ENCODE data around the gene NRXN3. TPM values are rescaled to one million over a fixed set of nuclear protein-coding genes. Genes with fewer than 3 reads are reported as not detected.
"Not testable (repeated sequence)": the region's sequence is repeated elsewhere in the genome, so short reads cannot be mapped to it uniquely, and the experiment has no call there.

The NRXN3 gene
- total RNA-seq, 1 donor from 2014 or later = not detected

GRCh38 chr14:79764323-79764722, 1594.2 kb downstream of the NRXN3 start:
- intact Hi-C loops (cut with micrococcal nuclease) = no loop called here

- intact Hi-C loops (cut with micrococcal nuclease) = no loop called here
Measured at GRCh38 chr14:79766511-79766910, 1596.3 kb downstream of the NRXN3 start.

DNA sequence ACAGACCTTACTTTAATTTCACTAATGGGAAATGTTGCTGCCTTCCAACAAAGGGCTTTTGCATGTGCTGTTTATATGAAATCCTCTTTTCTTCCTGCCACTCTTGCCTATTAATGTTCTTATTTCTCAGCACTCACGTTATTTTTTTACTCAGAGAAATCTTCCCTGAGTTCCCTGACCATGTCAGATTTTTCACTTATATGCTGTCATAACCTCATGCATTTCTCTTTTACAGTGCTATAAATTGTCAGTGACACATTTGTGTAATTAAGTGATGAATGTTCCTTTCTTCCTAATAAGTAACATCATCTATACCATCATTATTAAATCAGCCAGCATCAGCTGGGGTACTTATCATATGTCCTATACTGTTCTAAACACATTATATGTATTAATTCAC, 1597.1 kb downstream of the NRXN3 start:
- intact Hi-C loops (cut with micrococcal nuclease) = no loop called here

GRCh38 chr14:79767721-79768120, 1597.5 kb downstream of the NRXN3 start:
- intact Hi-C loops (cut with micrococcal nuclease) = not testable (repeated sequence)

GRCh38 chr14:79781882-79782281, 1611.7 kb downstream of the NRXN3 start:
- intact Hi-C loops (cut with micrococcal nuclease) = no loop called here

GRCh38 chr14:79783041-79783440, 1612.9 kb downstream of the NRXN3 start:
- intact Hi-C loops (cut with micrococcal nuclease) = no loop called here

DNA sequence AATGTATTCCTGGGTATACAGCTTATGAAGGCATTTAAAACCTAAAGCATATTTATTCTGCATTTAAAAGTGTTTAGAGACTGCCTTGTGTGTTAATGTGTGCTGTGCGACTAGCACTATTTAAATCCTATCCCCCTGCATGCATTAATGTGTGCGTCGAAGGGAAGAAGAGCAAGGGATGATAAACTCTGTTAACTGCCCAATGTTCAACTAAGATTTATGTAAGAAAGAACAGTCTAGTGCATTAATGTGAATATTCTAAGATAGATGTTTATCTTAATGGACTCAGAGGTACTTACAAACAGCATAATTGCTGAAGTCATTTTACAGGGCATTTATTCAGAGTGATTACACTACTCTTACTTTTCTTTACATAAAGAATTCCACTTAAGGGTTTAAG, 1616.3 kb downstream of the NRXN3 start:
- intact Hi-C loops (cut with micrococcal nuclease) = no loop called here

DNA sequence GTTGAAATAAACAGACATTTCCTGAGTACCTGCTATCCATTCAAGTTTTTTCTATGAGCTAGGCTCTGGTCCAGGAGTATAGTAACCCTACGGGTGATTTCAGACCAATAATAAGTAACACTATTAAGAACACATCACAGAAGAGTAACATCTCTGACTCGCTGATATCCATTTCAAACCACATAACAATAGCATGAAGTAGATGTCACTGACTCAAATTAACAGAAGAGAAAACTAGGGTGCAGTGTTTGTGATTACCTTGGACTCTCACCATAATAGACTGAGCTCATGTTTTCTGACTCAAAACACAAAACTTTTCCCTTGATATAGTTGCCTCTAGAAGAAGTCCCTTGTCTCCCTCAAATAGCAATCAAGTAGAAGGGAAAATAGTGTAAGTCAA, 1618.2 kb downstream of the NRXN3 start:
- intact Hi-C loops (cut with micrococcal nuclease) = no loop called here

GRCh38 chr14:79791055-79791732, 1621.0 kb downstream of the NRXN3 start:
- intact Hi-C loops (cut with micrococcal nuclease) = no loop called here

- intact Hi-C loops (cut with micrococcal nuclease) = no loop called here
Measured at GRCh38 chr14:79802093-79802492, 1631.9 kb downstream of the NRXN3 start.

- intact Hi-C loops (cut with micrococcal nuclease) = no loop called here
Measured at GRCh38 chr14:79805636-79806035, 1635.5 kb downstream of the NRXN3 start.

DNA sequence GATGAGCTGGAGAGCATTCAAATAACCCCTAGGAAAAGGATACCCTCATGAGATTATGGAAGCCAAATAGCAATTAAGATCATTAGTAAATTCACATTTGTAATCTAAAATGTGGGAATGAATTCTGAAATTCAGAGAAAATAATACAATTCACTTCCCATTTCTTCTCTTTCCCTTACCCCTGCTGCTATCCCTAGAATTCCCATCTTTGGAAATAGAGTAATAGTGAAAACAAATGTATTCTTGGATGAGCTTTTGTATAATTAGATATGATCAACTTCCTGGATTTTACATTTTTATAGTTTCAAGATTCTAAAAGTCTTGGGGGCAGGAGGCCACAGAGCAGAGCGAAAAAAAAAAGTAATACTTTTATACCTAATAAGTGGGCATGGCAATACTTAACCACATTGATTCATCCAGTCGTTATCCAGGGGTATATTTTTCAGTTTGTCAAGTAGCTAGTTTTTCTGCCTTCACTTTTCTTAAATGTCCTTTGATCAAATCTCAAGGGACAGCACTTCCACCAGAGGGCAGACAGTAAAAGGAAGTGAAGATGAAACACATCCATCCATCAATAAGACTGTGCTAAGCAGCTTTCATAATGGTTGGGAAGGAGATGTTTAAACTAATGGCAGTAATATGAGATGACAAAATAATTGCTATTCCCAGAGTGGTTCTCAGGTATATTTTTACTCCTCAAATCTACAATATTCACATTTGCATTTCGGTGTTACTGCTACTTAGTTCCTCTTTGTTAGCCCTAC, 1639.9 kb downstream of the NRXN3 start:
- intact Hi-C loops (cut with micrococcal nuclease) = no loop called here

DNA sequence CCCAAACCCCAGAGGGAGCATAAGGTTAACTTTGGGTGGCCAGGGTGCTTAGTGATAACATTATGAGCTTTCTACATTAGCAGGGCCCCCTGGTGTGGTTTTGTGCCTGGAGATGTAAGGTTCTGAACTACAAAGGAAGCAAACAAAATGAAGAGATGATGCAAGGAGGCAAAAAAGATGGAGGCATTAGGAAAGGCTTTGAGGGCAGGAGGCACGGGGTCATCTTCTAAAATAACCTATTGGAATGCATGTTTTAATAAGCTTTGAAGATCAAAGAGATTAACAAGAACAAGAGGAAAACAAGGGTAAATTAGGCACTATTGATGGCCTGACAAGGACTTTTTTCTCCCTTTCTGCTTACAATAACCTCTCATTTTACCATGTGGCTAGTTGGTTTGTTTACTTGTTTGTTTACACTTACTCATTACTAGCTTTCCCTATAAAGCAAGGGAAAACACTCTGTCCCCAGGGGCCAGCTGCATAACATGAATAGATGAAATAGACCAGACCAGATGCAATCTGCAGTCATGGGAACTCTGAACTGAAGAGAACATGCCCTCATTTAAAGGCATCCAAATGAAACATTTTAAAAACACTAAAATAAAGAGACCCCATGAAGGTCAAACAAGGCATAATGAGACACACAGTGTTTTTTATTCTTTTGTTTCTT, 1650.8 kb downstream of the NRXN3 start:
- intact Hi-C loops (cut with micrococcal nuclease) = no loop called here

DNA sequence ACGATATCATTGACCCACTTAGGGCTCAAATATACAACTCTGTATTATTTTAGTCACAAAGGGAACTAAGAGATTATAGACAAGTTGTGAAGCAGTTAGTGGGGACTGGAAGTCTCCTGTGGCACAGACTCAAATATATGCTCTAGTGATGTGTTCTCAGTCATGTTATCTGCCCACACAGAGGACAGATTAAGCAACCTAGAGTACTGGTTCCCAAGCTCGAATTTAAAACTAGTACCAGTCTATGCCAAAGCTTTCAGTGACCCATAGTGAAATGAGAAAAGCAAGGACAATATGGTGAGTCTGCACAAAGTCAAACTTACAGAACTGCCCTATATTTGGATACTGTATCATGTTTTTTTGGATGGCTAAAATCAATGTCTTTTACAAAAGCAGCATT, 1651.9 kb downstream of the NRXN3 start:
- intact Hi-C loops (cut with micrococcal nuclease) = no loop called here

DNA sequence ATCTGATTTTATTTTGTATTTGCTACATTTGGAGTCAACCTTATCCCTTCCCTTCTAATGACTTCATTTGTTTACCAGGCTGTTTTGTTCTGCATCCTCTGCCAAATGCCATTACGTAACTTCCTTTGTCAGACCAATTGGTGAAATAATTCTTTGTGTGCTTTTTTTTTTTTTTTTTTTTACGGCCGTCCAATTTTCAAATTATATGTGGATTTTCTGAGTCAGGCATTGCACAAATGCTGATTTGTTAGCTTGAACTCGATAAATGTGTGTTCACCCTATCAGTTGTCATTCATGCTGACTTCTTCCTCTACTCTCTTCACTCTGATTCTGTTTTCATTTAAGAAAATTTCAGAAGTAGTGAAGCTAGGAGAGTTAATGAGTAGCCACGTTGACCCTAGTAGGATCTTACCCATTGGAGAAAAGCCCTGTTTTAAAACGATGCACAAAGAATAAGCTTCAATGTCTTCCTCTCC, 1654.9 kb downstream of the NRXN3 start:
- intact Hi-C loops (cut with micrococcal nuclease) = no loop called here

GRCh38 chr14:79826362-79826761, 1656.2 kb downstream of the NRXN3 start:
- intact Hi-C loops (cut with micrococcal nuclease) = no loop called here

GRCh38 chr14:79829405-79830166, 1659.4 kb downstream of the NRXN3 start:
- intact Hi-C loops (cut with micrococcal nuclease) = no loop called here

- intact Hi-C loops (cut with micrococcal nuclease) = no loop called here
Measured at GRCh38 chr14:79831195-79831892, 1661.2 kb downstream of the NRXN3 start.

GRCh38 chr14:79833781-79834180, 1663.6 kb downstream of the NRXN3 start:
- intact Hi-C loops (cut with micrococcal nuclease) = no loop called here

- intact Hi-C loops (cut with micrococcal nuclease) = no loop called here
Measured at GRCh38 chr14:79834868-79835267, 1664.7 kb downstream of the NRXN3 start.

DNA sequence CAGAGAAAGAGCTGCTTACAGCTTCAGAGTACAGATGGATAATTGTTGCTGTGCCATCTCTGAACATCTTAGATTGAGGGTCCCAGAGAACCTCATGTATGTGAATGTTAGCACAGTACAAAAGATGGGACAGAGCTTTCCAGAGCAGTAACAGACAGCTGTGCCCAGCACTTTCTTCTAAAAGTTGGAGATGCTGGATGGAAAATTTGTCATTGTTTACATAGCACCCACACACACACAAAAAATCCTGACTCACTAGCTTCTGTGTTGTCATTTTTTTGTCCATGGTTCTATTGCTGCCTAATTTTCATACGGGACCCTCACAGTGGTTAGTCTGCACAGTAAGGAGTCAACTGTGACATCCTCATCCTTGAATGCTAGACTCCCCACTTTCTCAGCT, 1666.4 kb downstream of the NRXN3 start:
- intact Hi-C loops (cut with micrococcal nuclease) = no loop called here

Measured in T-helper 2 cell treated with Interferon-gamma antibody and Interleukin-4, amounts not matched to agents 100 ng/mL and 5 ng/mL, for 36 hours (primary cell).